SK-N-SH (cell line): ENCODE results near the gene RGSL1.

ENCODE experiments used
- CTCF ChIP-seq: fragments of 200-600 bp; sonication (generic); IDR thresholded peaks from 2 replicates; pipeline ENCODE4 v1.6.1; 2017; ENCODE audit warnings: antibody characterized with exemption, mild to moderate bottlenecking, moderate library complexity
- EP300 ChIP-seq, 2 experiments: IDR thresholded peaks; 2 replicates each; pipeline versions ENCODE4 v1.4.0 to v1.6.1; 2012; ENCODE audit warnings: borderline replicate concordance in 1 of 2, low read depth in 1 of 2, low read length in 1 of 2
- FOSL2 ChIP-seq: IDR thresholded peaks from 2 replicates; pipeline ENCODE4 v1.4.0; 2012; ENCODE audit warnings: low read depth, mild to moderate bottlenecking, moderate library complexity, borderline replicate concordance
- FOXJ3 ChIP-seq: sonication (generic); formaldehyde crosslinking; IDR thresholded peaks from 2 replicates; pipeline ENCODE4 v1.5.1; 2020; ENCODE audit warnings: mild to moderate bottlenecking, missing genetic modification reagents
- PBX3 ChIP-seq: IDR thresholded peaks from 2 replicates; pipeline ENCODE4; 2012
- RAD21 ChIP-seq: IDR thresholded peaks from 2 replicates; pipeline ENCODE4 v1.6.1; 2012; ENCODE audit warnings: mild to moderate bottlenecking, low read length
- TAF1 ChIP-seq: IDR thresholded peaks from 2 replicates; pipeline ENCODE4 v1.6.1; 2012; ENCODE audit warnings: low read depth, mild to moderate bottlenecking, low read length, moderate library complexity, borderline replicate concordance

- TF ChIP-seq CTCF (peak; percentile 6; the same call in 1 of the 2 replicates), EP300 (IDR thresholded peaks at IDR 0.05; ENCODE audit: borderline replicate concordance in 1 of 2, low read depth in 1 of 2, low read length in 1 of 2) (no peak), PBX3 (no peak), TAF1 (no peak), FOSL2 (no peak), FOXJ3 (no peak), RAD21 (no peak)
Measured at GRCh38 chr1:182404781-182405180, 45.2 kb upstream of the RGSL1 start.
